SK-N-SH treated with all-trans-retinoic acid at 6 μM for 48 hours (cell line): ENCODE data around the gene TAC4.

Experiments
- ARNTL ChIP-seq: fragments of 450-650 bp; formaldehyde crosslinking; IDR thresholded peaks from 2 replicates; pipeline ENCODE4 v1.5.0; 2020; ENCODE audit warnings: low read depth, mild to moderate bottlenecking, moderate library complexity, borderline replicate concordance
- ESRRG ChIP-seq: fragments of 250-450 bp; sonication (Bioruptor Pico); IDR thresholded peaks from 2 replicates; pipeline ENCODE4 v1.6.1; 2021; ENCODE audit warnings: mild to moderate bottlenecking
- GLIS3 ChIP-seq: fragments of 250-450 bp; sonication (Bioruptor Pico); IDR thresholded peaks from 2 replicates; pipeline ENCODE4 v1.5.0; 2020; ENCODE audit warnings: mild to moderate bottlenecking, moderate library complexity
- PPARA ChIP-seq: fragments of 250-450 bp; sonication (Bioruptor Pico); IDR thresholded peaks from 2 replicates; pipeline ENCODE4 v1.5.0; 2020; ENCODE audit warnings: mild to moderate bottlenecking, borderline replicate concordance
- TCF4 ChIP-seq: fragments of 250-450 bp; sonication (Bioruptor Pico); IDR thresholded peaks from 2 replicates; pipeline ENCODE4 v1.8.0; 2021; ENCODE audit warnings: mild to moderate bottlenecking, moderate library complexity, borderline replicate concordance
- TOX ChIP-seq: fragments of 250-450 bp; sonication (Bioruptor Pico); IDR thresholded peaks from 2 replicates; pipeline ENCODE4 v1.8.0; 2021; ENCODE audit warnings: mild to moderate bottlenecking, moderate library complexity, borderline replicate concordance
- ZC3H10 ChIP-seq: fragments of 250-450 bp; sonication (Bioruptor Pico); IDR thresholded peaks from 2 replicates; pipeline ENCODE4 v1.5.1; 2021; ENCODE audit warnings: mild to moderate bottlenecking, moderate library complexity
- ZFP30 ChIP-seq: fragments of 450-650 bp; formaldehyde crosslinking; IDR thresholded peaks from 2 replicates; pipeline ENCODE4 v1.5.0; 2022; ENCODE audit warnings: mild to moderate bottlenecking, moderate library complexity
- ZNF70 ChIP-seq: fragments of 450-650 bp; formaldehyde crosslinking; IDR thresholded peaks from 2 replicates; pipeline ENCODE4 v1.5.0; 2020; ENCODE audit warnings: mild to moderate bottlenecking, moderate library complexity
- TF ChIP-seq, protein P1 (sequence below): fragments of 250-450 bp; sonication (Bioruptor Pico); IDR thresholded peaks from 2 replicates; pipeline ENCODE4 v1.5.0; 2020; ENCODE audit warnings: mild to moderate bottlenecking, moderate library complexity
- TF ChIP-seq, protein P2 (sequence below): fragments of 250-450 bp; sonication (Bioruptor Pico); IDR thresholded peaks from 2 replicates; pipeline ENCODE4 v1.5.1; 2021; ENCODE audit warnings: mild to moderate bottlenecking, moderate library complexity
- TF ChIP-seq, protein P3 (sequence below): fragments of 250-450 bp; sonication (Bioruptor Pico); IDR thresholded peaks from 2 replicates; pipeline ENCODE4 v1.8.0; 2021; ENCODE audit warnings: low read depth, mild to moderate bottlenecking, moderate library complexity, borderline replicate concordance
- TF ChIP-seq, protein P4 (sequence below): fragments of 250-450 bp; sonication (Bioruptor Pico); IDR thresholded peaks from 2 replicates; pipeline ENCODE4 v1.8.0; 2020; ENCODE audit warnings: mild to moderate bottlenecking, moderate library complexity, borderline replicate concordance

DNA sequence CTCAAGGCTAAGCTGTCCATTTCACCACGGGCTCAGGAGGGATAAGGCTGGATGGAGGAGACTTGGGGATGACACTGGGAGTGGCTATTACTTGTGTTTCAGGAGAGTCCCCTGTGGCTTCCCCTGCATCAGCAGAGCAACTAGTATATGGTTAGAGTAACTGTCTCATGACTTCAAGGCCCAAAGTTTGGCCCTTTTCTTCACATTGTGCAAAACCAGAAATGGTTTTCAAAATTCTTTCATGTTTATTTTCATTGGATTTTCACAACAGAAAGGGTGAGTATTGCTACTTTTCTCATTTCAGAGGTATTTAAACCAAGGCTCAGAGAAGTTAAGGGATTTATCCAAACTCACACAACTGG lies 18.1 kb upstream of the TAC4 start:
- TF ChIP-seq, protein P1, sequence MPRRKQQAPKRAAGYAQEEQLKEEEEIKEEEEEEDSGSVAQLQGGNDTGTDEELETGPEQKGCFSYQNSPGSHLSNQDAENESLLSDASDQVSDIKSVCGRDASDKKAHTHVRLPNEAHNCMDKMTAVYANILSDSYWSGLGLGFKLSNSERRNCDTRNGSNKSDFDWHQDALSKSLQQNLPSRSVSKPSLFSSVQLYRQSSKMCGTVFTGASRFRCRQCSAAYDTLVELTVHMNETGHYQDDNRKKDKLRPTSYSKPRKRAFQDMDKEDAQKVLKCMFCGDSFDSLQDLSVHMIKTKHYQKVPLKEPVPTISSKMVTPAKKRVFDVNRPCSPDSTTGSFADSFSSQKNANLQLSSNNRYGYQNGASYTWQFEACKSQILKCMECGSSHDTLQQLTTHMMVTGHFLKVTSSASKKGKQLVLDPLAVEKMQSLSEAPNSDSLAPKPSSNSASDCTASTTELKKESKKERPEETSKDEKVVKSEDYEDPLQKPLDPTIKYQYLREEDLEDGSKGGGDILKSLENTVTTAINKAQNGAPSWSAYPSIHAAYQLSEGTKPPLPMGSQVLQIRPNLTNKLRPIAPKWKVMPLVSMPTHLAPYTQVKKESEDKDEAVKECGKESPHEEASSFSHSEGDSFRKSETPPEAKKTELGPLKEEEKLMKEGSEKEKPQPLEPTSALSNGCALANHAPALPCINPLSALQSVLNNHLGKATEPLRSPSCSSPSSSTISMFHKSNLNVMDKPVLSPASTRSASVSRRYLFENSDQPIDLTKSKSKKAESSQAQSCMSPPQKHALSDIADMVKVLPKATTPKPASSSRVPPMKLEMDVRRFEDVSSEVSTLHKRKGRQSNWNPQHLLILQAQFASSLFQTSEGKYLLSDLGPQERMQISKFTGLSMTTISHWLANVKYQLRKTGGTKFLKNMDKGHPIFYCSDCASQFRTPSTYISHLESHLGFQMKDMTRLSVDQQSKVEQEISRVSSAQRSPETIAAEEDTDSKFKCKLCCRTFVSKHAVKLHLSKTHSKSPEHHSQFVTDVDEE (CRISPR knock-in tag) = no peak
- TF ChIP-seq TOX (CRISPR knock-in tag) (no peak), PPARA (CRISPR knock-in tag) (no peak), TCF4 (CRISPR knock-in tag) (no peak), GLIS3 (CRISPR knock-in tag) (no peak), ZFP30 (CRISPR knock-in tag) (no peak), ZNF70 (CRISPR knock-in tag) (no peak), ZC3H10 (no peak), ARNTL (CRISPR knock-in tag) (no peak), ESRRG (CRISPR knock-in tag) (no peak)
- TF ChIP-seq, protein P2, sequence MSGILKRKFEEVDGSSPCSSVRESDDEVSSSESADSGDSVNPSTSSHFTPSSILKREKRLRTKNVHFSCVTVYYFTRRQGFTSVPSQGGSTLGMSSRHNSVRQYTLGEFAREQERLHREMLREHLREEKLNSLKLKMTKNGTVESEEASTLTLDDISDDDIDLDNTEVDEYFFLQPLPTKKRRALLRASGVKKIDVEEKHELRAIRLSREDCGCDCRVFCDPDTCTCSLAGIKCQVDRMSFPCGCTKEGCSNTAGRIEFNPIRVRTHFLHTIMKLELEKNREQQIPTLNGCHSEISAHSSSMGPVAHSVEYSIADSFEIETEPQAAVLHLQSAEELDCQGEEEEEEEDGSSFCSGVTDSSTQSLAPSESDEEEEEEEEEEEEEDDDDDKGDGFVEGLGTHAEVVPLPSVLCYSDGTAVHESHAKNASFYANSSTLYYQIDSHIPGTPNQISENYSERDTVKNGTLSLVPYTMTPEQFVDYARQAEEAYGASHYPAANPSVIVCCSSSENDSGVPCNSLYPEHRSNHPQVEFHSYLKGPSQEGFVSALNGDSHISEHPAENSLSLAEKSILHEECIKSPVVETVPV (CRISPR knock-in tag) = no peak
- TF ChIP-seq, protein P3, sequence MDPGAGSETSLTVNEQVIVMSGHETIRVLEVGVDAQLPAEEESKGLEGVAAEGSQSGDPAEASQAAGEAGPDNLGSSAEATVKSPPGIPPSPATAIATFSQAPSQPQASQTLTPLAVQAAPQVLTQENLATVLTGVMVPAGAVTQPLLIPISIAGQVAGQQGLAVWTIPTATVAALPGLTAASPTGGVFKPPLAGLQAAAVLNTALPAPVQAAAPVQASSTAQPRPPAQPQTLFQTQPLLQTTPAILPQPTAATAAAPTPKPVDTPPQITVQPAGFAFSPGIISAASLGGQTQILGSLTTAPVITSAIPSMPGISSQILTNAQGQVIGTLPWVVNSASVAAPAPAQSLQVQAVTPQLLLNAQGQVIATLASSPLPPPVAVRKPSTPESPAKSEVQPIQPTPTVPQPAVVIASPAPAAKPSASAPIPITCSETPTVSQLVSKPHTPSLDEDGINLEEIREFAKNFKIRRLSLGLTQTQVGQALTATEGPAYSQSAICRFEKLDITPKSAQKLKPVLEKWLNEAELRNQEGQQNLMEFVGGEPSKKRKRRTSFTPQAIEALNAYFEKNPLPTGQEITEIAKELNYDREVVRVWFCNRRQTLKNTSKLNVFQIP = no peak
- TF ChIP-seq, protein P4, sequence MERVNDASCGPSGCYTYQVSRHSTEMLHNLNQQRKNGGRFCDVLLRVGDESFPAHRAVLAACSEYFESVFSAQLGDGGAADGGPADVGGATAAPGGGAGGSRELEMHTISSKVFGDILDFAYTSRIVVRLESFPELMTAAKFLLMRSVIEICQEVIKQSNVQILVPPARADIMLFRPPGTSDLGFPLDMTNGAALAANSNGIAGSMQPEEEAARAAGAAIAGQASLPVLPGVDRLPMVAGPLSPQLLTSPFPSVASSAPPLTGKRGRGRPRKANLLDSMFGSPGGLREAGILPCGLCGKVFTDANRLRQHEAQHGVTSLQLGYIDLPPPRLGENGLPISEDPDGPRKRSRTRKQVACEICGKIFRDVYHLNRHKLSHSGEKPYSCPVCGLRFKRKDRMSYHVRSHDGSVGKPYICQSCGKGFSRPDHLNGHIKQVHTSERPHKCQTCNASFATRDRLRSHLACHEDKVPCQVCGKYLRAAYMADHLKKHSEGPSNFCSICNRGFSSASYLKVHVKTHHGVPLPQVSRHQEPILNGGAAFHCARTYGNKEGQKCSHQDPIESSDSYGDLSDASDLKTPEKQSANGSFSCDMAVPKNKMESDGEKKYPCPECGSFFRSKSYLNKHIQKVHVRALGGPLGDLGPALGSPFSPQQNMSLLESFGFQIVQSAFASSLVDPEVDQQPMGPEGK (CRISPR knock-in tag) = no peak
